K562 (cell line): Measurements from ENCODE around the gene PRR15L. TPM values are rescaled to one million over a fixed set of nuclear protein-coding genes. Genes with fewer than 3 reads are reported as not detected.

ENCODE experiments used
- ARHGAP35 ChIP-seq: fragments of 450-650 bp; IDR thresholded peaks from 2 replicates; pipeline ENCODE4 v1.6.1; 2018; ENCODE audit not compliant: partially characterized antibody
- ATF6 ChIP-seq: sonication (generic); formaldehyde crosslinking; IDR thresholded peaks from 2 replicates; pipeline ENCODE4 v1.4.0; 2020; ENCODE audit warnings: mild to moderate bottlenecking, missing genetic modification reagents
- BDP1 ChIP-seq: IDR thresholded peaks from 3 replicates; pipeline ENCODE4 v1.6.1; 2011; ENCODE audit not compliant: insufficient read length, insufficient read depth
- BRF1 ChIP-seq: IDR thresholded peaks from 3 replicates; pipeline ENCODE4 v1.6.1; 2011; ENCODE audit warnings: borderline replicate concordance, mild to moderate bottlenecking; ENCODE audit not compliant: insufficient read length; ENCODE audit errors: extremely low read depth
- C11orf30 ChIP-seq: fragments of 450-650 bp; IDR thresholded peaks from 2 replicates; pipeline ENCODE4 v1.6.1; 2016; ENCODE audit warnings: low read depth, mild to moderate bottlenecking
- CBX2 ChIP-seq: fragments of 200-600 bp; sonication (generic); IDR thresholded peaks from one replicate; pipeline ENCODE4 v1.6.1; 2012; ENCODE audit warnings: mild to moderate bottlenecking, low read length, inconsistent platforms; ENCODE audit not compliant: insufficient read depth, poor library complexity, severe bottlenecking
- CCAR2 ChIP-seq: fragments of 200-400 bp; formaldehyde crosslinking; IDR thresholded peaks from 2 replicates; pipeline ENCODE4 v1.6.1; 2017; ENCODE audit warnings: mild to moderate bottlenecking, low read depth, low read length
- DACH1 ChIP-seq: fragments of 450-650 bp; IDR thresholded peaks from 2 replicates; pipeline ENCODE4 v1.6.1; 2018; ENCODE audit not compliant: partially characterized antibody
- ELK3 ChIP-seq: fragments of 450-650 bp; formaldehyde crosslinking; IDR thresholded peaks from 2 replicates; pipeline ENCODE4 v1.4.0; 2020; ENCODE audit warnings: mild to moderate bottlenecking
- FOXA3 ChIP-seq, 2 experiments: fragments of 450-650 bp in 1 of 2; sonication (generic) in 1 of 2; formaldehyde crosslinking; IDR thresholded peaks in 1 of 2; conservative IDR thresholded peaks in 1 of 2; 2 replicates each; pipeline versions ENCODE4 v1.4.0 to v1.8.0; 2020 to 2022; ENCODE audit warnings: mild to moderate bottlenecking in 2 of 2, missing genetic modification reagents in 1 of 2
- FOXK1 ChIP-seq: sonication (generic); formaldehyde crosslinking; IDR thresholded peaks from 2 replicates; pipeline ENCODE4 v1.8.0; 2022; ENCODE audit warnings: missing genetic modification reagents, mild to moderate bottlenecking, borderline replicate concordance
- MLLT1 ChIP-seq, 2 experiments: fragments of 450-650 bp; IDR thresholded peaks; 2 replicates each; pipeline ENCODE4 v1.6.1; 2016
- MTA2 ChIP-seq: fragments of 450-650 bp; IDR thresholded peaks from 2 replicates; pipeline ENCODE4 v1.6.1; 2016; ENCODE audit warnings: low read depth
- NUFIP1 ChIP-seq: fragments of 450-650 bp; IDR thresholded peaks from 2 replicates; pipeline ENCODE4 v1.6.1; 2018; ENCODE audit not compliant: partially characterized antibody
- PPARD ChIP-seq: fragments of 250-450 bp; sonication (Bioruptor Pico); IDR thresholded peaks from 2 replicates; pipeline ENCODE4 v1.8.0; 2022; ENCODE audit warnings: inconsistent platforms, mild to moderate bottlenecking, moderate library complexity
- RBM34 ChIP-seq: fragments of 200-400 bp; formaldehyde crosslinking; IDR thresholded peaks from 2 replicates; pipeline ENCODE4 v1.6.1; 2018; ENCODE audit warnings: low read length, borderline replicate concordance; ENCODE audit not compliant: insufficient read depth
- TCF15 ChIP-seq: fragments of 250-450 bp; sonication (Bioruptor Pico); IDR thresholded peaks from 2 replicates; pipeline ENCODE4 v1.8.0; 2022; ENCODE audit warnings: moderate library complexity, mild to moderate bottlenecking, inconsistent platforms
- TRIM24 ChIP-seq, 2 experiments: fragments of 450-650 bp; IDR thresholded peaks; 2 replicates each; pipeline ENCODE4 v1.6.1; 2016
- ZBTB12 ChIP-seq: fragments of 250-450 bp; sonication (Bioruptor Pico); IDR thresholded peaks from 2 replicates; pipeline ENCODE4 v1.4.0; 2020
- ZFX ChIP-seq: sonication (generic); formaldehyde crosslinking; IDR thresholded peaks from 2 replicates; pipeline ENCODE4 v1.8.0; 2022; ENCODE audit warnings: mild to moderate bottlenecking, missing genetic modification reagents, moderate library complexity
- ZNF436 ChIP-seq: fragments of 250-450, 450-650 bp; sonication (Bioruptor Pico); formaldehyde crosslinking; IDR thresholded peaks from 2 replicates; pipeline ENCODE4 v1.7.0; 2020; ENCODE audit warnings: mild to moderate bottlenecking
- ZNF551 ChIP-seq: fragments of 250-450 bp; sonication (Bioruptor Pico); IDR thresholded peaks from 2 replicates; pipeline ENCODE4 v1.5.0; 2021; ENCODE audit warnings: mild to moderate bottlenecking, moderate library complexity
- ZNF79 ChIP-seq: fragments of 250-450 bp; sonication (Bioruptor Pico); IDR thresholded peaks from 2 replicates; pipeline ENCODE4 v1.4.0; 2020; ENCODE audit warnings: low read depth, mild to moderate bottlenecking, moderate library complexity
- polyA plus RNA-seq, 8 experiments: library from polyadenylated mRNA; depleted of rRNA in 4 of 8; stranded (reverse) in 5 of 8; unstranded in 3 of 8; fragments of >200 nt; fragmentation: Nextera tagmentation in 2 of 8; fragmentation: Illumina TruSeq in 1 of 8; extraction: Ambion mirVana in 2 of 8; extraction: Trizol in 1 of 8; gene quantifications; 2 replicates each; pipeline versions ENCODE4 v1.2.1 to v1.2.3, GENCODE V29; 2011 to 2014; ENCODE audit warnings: inconsistent platforms in 1 of 8, missing spikeins in 1 of 8
- total RNA-seq, 7 experiments: library from RNA; depleted of rRNA in 6 of 7; stranded (reverse); fragments of >200 nt in 6 of 7; fragmentation: Illumina TruSeq in 2 of 7; extraction: Trizol in 2 of 7; gene quantifications; 2 replicates each; pipeline versions ENCODE4 v1.2.1 to v1.2.3, GENCODE V29; 2011 to 2021; ENCODE audit warnings: low replicate concordance in 1 of 7

Gene PRR15L
- total and polyA plus RNA-seq, 9 of the 15 experiments (the other 6 are each of a cell fraction or from before 2014, with no cell fraction given) = 0.03 TPM; not detected in 8

- TF ChIP-seq ZNF436 = no peak
- peak; percentile 33 for TF ChIP-seq DACH1
- no peak for TF ChIP-seq ZFX
- TF ChIP-seq MTA2 = no peak
- no peak for TF ChIP-seq ZNF551 (CRISPR knock-in tag)
- TF ChIP-seq RBM34 = no peak
- 0 out of 2 replicates have a peak, but pooled peaks have one; percentile 35 for TF ChIP-seq ATF6 (CRISPR knock-in tag)
- no peak for TF ChIP-seq NUFIP1
- no peak for TF ChIP-seq MLLT1 (IDR thresholded peaks at IDR 0.05)
- TF ChIP-seq ZNF79 (CRISPR knock-in tag) = no peak
- TF ChIP-seq TRIM24 (IDR thresholded peaks at IDR 0.05) = 0 out of 4 replicates have a peak, but pooled peaks of 1 of the 2 experiments have one; percentile 26
- TF ChIP-seq CBX2 = no peak
- no peak for TF ChIP-seq FOXK1 (CRISPR knock-in tag)
- TF ChIP-seq BDP1 = no peak
- TF ChIP-seq ELK3 (CRISPR knock-in tag) = no peak
- no peak for TF ChIP-seq PPARD (CRISPR knock-in tag)
- no peak for TF ChIP-seq FOXA3 (CRISPR knock-in tag; conservative IDR thresholded peaks at IDR 0.05 in 1 of 2, IDR thresholded peaks at IDR 0.05 in 1 of 2)
- TF ChIP-seq ZBTB12 (CRISPR knock-in tag) = no peak
- TF ChIP-seq CCAR2 = no peak
- TF ChIP-seq TCF15 (CRISPR knock-in tag) = no peak
- TF ChIP-seq BRF1 = no peak
- TF ChIP-seq C11orf30 = peak; percentile 96
- TF ChIP-seq ARHGAP35 = no peak
Measured at GRCh38 chr17:48002266-48002915, 44.7 kb upstream of the PRR15L start (continued).
